ENCODE results near the gene EIF3F. TPM values are rescaled to one million over a fixed set of nuclear protein-coding genes. Genes with fewer than 3 reads are reported as not detected.

The EIF3F gene
- total and polyA plus RNA-seq, 2 of the 13 experiments (the other 11 are each of a cell fraction or from before 2014, with no cell fraction given): 109 to 191 TPM

DNA sequence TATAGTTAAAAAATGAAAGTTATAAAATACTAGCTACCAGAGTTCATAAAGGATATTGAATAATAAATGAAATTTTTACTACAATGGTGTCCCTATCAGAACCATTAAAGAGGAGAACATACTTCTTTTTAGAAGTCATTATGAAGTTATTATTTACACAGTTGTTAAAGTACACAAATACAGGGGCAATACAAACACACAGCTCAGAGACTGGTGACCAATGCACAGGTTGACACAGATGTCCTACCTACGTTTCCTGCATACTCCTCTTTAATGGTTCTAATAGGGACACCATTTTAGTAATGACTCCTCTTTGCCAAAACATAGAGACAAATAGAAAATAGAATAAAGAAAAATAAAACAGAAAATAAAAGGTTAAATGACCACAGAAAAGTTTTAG, 31.9 kb upstream of the EIF3F start:
- Histone ChIP-seq H4K20me1 (ENCODE audit: insufficient read depth, low read length) (no peaks in the 10 kb centered on the region), H3K4me2 (ENCODE audit: low read depth, low read length) (no peak overlapping the region), H3K36me3 (replicated peaks in 1 of 2; ENCODE audit: control insufficient read depth in 1 of 2, insufficient read depth in 2 of 2, low read length in 2 of 2) (no peaks in the 10 kb centered on the region), H3K27me3 (ENCODE audit: control insufficient read depth in 1 of 2, insufficient read depth in 2 of 2, low read length in 2 of 2) (no peaks in the 10 kb centered on the region), H3K9me3 (ENCODE audit: low read length) (no peaks in the 10 kb centered on the region), H3K4me1 (ENCODE audit: insufficient read depth, low read length) (no peaks in the 10 kb centered on the region), H3K27ac (ENCODE audit: extremely low read length, insufficient read depth, low read length) (no peak overlapping the region), H2AFZ (ENCODE audit: low read length) (no peak overlapping the region), H3K79me2 (ENCODE audit: insufficient read depth, low read length) (no peaks in the 10 kb centered on the region), H3K4me3 (replicated peaks in 1 of 3; ENCODE audit: insufficient read depth in 1 of 3, low read depth in 2 of 3, low read length in 3 of 3) (no peak overlapping the region), H3K9ac (ENCODE audit: insufficient read depth, low read depth, low read length) (no peak overlapping the region)
- intact Hi-C loops (cut with micrococcal nuclease; ENCODE audit: unreplicated experiment) (no loop called here), in situ Hi-C loops (cut with HindIII; ENCODE audit: extremely low pct_ligation_motif_present, low pct_unique_long_range_greater_than_20kb) (no loop called here)
- FAIRE-seq: no peak
- DNase-seq (ENCODE audit: low spot score): no peak
- no peak for ATAC-seq
- BruUV-seq (replicated peaks): no TSS peak
- POLR2A ChIA-PET: no interaction called here
- CTCF ChIA-PET (ENCODE audit: low intra/inter-chr PET ratio, low total read pairs): no interaction called here
- TF ChIP-seq, protein P1, sequence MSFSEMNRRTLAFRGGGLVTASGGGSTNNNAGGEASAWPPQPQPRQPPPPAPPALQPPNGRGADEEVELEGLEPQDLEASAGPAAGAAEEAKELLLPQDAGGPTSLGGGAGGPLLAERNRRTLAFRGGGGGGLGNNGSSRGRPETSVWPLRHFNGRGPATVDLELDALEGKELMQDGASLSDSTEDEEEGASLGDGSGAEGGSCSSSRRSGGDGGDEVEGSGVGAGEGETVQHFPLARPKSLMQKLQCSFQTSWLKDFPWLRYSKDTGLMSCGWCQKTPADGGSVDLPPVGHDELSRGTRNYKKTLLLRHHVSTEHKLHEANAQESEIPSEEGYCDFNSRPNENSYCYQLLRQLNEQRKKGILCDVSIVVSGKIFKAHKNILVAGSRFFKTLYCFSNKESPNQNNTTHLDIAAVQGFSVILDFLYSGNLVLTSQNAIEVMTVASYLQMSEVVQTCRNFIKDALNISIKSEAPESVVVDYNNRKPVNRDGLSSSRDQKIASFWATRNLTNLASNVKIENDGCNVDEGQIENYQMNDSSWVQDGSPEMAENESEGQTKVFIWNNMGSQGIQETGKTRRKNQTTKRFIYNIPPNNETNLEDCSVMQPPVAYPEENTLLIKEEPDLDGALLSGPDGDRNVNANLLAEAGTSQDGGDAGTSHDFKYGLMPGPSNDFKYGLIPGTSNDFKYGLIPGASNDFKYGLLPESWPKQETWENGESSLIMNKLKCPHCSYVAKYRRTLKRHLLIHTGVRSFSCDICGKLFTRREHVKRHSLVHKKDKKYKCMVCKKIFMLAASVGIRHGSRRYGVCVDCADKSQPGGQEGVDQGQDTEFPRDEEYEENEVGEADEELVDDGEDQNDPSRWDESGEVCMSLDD (CRISPR knock-in tag; IDR thresholded peaks at IDR 0.05; ENCODE audit: borderline replicate concordance): no peak
- TF ChIP-seq SNRNP70 (IDR thresholded peaks at IDR 0.05; ENCODE audit: low read depth, low read length) (no peak), HOXA3 (CRISPR knock-in tag; IDR thresholded peaks at IDR 0.05) (no peak), SIN3B (IDR thresholded peaks at IDR 0.05; ENCODE audit: low read length) (no peak), XBP1 (CRISPR knock-in tag; IDR thresholded peaks at IDR 0.05) (no peak), POLR2G (IDR thresholded peaks at IDR 0.05; ENCODE audit: low read depth, low read length) (no peak), ZNF101 (CRISPR knock-in tag; IDR thresholded peaks at IDR 0.05; ENCODE audit: borderline replicate concordance, low read depth) (no peak), MEIS1 (CRISPR knock-in tag; IDR thresholded peaks at IDR 0.05; ENCODE audit: borderline replicate concordance) (no peak), ZNF788 (CRISPR knock-in tag; IDR thresholded peaks at IDR 0.05; ENCODE audit: borderline replicate concordance) (no peak), ARNT (IDR thresholded peaks at IDR 0.05) (no peak)
- TF ChIP-seq, protein P2, sequence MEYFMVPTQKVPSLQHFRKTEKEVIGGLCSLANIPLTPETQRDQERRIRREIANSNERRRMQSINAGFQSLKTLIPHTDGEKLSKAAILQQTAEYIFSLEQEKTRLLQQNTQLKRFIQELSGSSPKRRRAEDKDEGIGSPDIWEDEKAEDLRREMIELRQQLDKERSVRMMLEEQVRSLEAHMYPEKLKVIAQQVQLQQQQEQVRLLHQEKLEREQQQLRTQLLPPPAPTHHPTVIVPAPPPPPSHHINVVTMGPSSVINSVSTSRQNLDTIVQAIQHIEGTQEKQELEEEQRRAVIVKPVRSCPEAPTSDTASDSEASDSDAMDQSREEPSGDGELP (IDR thresholded peaks at IDR 0.05; ENCODE audit: borderline replicate concordance, low read depth): no peak
- TF ChIP-seq, protein P3, sequence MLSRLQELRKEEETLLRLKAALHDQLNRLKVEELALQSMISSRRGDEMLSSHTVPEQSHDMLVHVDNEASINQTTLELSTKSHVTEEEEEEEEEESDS (CRISPR knock-in tag; IDR thresholded peaks at IDR 0.05; ENCODE audit: borderline replicate concordance): no peak
- TF ChIP-seq, protein P4, sequence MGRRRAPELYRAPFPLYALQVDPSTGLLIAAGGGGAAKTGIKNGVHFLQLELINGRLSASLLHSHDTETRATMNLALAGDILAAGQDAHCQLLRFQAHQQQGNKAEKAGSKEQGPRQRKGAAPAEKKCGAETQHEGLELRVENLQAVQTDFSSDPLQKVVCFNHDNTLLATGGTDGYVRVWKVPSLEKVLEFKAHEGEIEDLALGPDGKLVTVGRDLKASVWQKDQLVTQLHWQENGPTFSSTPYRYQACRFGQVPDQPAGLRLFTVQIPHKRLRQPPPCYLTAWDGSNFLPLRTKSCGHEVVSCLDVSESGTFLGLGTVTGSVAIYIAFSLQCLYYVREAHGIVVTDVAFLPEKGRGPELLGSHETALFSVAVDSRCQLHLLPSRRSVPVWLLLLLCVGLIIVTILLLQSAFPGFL (CRISPR knock-in tag; IDR thresholded peaks at IDR 0.05): no peak
- TF ChIP-seq, protein P5, sequence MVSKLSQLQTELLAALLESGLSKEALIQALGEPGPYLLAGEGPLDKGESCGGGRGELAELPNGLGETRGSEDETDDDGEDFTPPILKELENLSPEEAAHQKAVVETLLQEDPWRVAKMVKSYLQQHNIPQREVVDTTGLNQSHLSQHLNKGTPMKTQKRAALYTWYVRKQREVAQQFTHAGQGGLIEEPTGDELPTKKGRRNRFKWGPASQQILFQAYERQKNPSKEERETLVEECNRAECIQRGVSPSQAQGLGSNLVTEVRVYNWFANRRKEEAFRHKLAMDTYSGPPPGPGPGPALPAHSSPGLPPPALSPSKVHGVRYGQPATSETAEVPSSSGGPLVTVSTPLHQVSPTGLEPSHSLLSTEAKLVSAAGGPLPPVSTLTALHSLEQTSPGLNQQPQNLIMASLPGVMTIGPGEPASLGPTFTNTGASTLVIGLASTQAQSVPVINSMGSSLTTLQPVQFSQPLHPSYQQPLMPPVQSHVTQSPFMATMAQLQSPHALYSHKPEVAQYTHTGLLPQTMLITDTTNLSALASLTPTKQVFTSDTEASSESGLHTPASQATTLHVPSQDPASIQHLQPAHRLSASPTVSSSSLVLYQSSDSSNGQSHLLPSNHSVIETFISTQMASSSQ (IDR thresholded peaks at IDR 0.05; ENCODE audit: low read depth): no peak
- TF ChIP-seq, protein P5 (CRISPR knock-in tag; IDR thresholded peaks at IDR 0.05; ENCODE audit: borderline replicate concordance): no peak
- 0% methylated on average over 1 of the region's 1 CpG for WGBS (ENCODE audit: low lambda C conversion rate)

Data from HepG2 (cell line).